GM12878 (cell line): Measurements from ENCODE around the gene DOHH. TPM values are rescaled to one million over a fixed set of nuclear protein-coding genes. Genes with fewer than 3 reads are reported as not detected.

Experiments
- ATAC-seq: fragments of 200-7000 bp; cut with Tn5 transposase; 3 replicates; pipeline ENCODE4 v1.9.1; 2020; ENCODE audit warnings: mild to moderate bottlenecking, moderate library complexity
- BruUV-seq: library from RNA; stranded (reverse); fragments of 400-500 nt; replicated peaks from 2 replicates; lab custom pipeline; 2021; lab: Mats Ljungman, UMichigan
- CTCF ChIA-PET: fragments of 300-600 bp; sonication (Branson Sonifier 250); formaldehyde crosslinking; extraction: SDS; loops from one replicate; lab custom pipeline; 2021; ENCODE audit warnings: inconsistent platforms; lab: Yijun Ruan, JAX
- POLR2A ChIA-PET: fragments of 350-600 bp; formaldehyde crosslinking; extraction: SDS; loops from one replicate; lab custom pipeline; 2021; ENCODE audit warnings: inconsistent platforms; lab: Charles Lee
- RAD21 ChIA-PET: fragments of 300-600 bp; sonication (Branson Sonifier 250); formaldehyde crosslinking; loops from one replicate; lab custom pipeline; 2023; ENCODE audit warnings: antibody characterized with exemption; ENCODE audit not compliant: unreplicated experiment; lab: Charles Lee
- SMC1A ChIA-PET: fragments of 300-600 bp; sonication (Branson Sonifier 250); formaldehyde crosslinking; loops from one replicate; lab custom pipeline; 2023; ENCODE audit not compliant: unreplicated experiment, uncharacterized antibody; lab: Charles Lee
- DNase-seq: peaks from one replicate; pipeline ENCODE4 v3.0.0-alpha.2; 2011; ENCODE audit warnings: low read depth, low spot score
- FAIRE-seq: peaks from 3 replicates; lab custom pipeline; 2011; peaks lifted over from hg19 to GRCh38; lab: Jason Lieb, UNC
- H2AFZ ChIP-seq: 2 replicates; pipeline ENCODE4 v1.6.0; 2011; ENCODE audit warnings: low read depth, low read length, control low read depth; ENCODE audit not compliant: control insufficient read depth
- H3K27ac ChIP-seq: 2 replicates; pipeline ENCODE4 v1.5.1; 2011; ENCODE audit warnings: control low read depth; ENCODE audit not compliant: control insufficient read depth, insufficient read depth
- H3K27me3 ChIP-seq, 2 experiments: replicated peaks in 1 of 2; 2 replicates each; pipeline versions ENCODE4 v1.6.0 to v1.6.1; 2011; ENCODE audit warnings: low read length in 1 of 2; ENCODE audit not compliant: control insufficient read depth in 2 of 2, insufficient read depth in 2 of 2
- H3K36me3 ChIP-seq, 2 experiments: 2 replicates each; pipeline ENCODE4 v1.5.1; 2011; ENCODE audit warnings: low read length in 1 of 2; ENCODE audit not compliant: control insufficient read depth in 2 of 2, insufficient read depth in 2 of 2
- H3K4me1 ChIP-seq: 2 replicates; pipeline ENCODE4 v1.6.1; 2011; ENCODE audit warnings: mild to moderate bottlenecking, low read length, moderate library complexity, mixed read lengths; ENCODE audit not compliant: control insufficient read depth, insufficient read depth
- H3K4me2 ChIP-seq: 2 replicates; pipeline ENCODE4 v1.6.0; 2011; ENCODE audit warnings: control low read depth; ENCODE audit not compliant: control insufficient read depth, insufficient read depth
- H3K4me3 ChIP-seq: fragments of 200-600 bp; sonication (generic); 2 replicates; pipeline ENCODE4 v1.5.1; 2016
- H3K79me2 ChIP-seq: 2 replicates; pipeline ENCODE4 v1.6.0; 2011; ENCODE audit warnings: low read length; ENCODE audit not compliant: control insufficient read depth, insufficient read depth
- H3K9ac ChIP-seq: 2 replicates; pipeline ENCODE4 v1.8.0; 2011; ENCODE audit warnings: low read length, control low read depth, mixed read lengths; ENCODE audit not compliant: control insufficient read depth, insufficient read depth
- H3K9me3 ChIP-seq: replicated peaks from 3 replicates; pipeline ENCODE4 v1.5.1; 2011; ENCODE audit warnings: mild to moderate bottlenecking, low read length; ENCODE audit not compliant: control insufficient read depth, insufficient read depth
- H4K20me1 ChIP-seq: 2 replicates; pipeline ENCODE4 v1.6.0; 2011; ENCODE audit not compliant: control insufficient read depth, insufficient read depth
- BRCA1 ChIP-seq: IDR thresholded peaks from 2 replicates; pipeline ENCODE4 v1.6.1; 2011; ENCODE audit warnings: low read depth, low read length, improper control_type of control experiment
- CHD1 ChIP-seq: IDR thresholded peaks from 2 replicates; pipeline ENCODE4 v1.6.1; 2012; ENCODE audit warnings: low read depth, low read length, improper control_type of control experiment
- CREB1 ChIP-seq: IDR thresholded peaks from 2 replicates; pipeline ENCODE4 v1.6.1; 2012; ENCODE audit warnings: low read depth, mild to moderate bottlenecking, inconsistent platforms
- EP300 ChIP-seq, 2 experiments: fragments of 150-350 bp in 1 of 2; IDR thresholded peaks; 2 replicates each; pipeline ENCODE4 v1.6.1; 2011 to 2012; ENCODE audit warnings: low read depth in 2 of 2, low read length in 2 of 2, borderline replicate concordance in 1 of 2, improper control_type of control experiment in 1 of 2, inconsistent platforms in 1 of 2; ENCODE audit not compliant: control insufficient read depth in 1 of 2
- ETV6 ChIP-seq, 2 experiments: fragments of 450-650 bp in 1 of 2; IDR thresholded peaks in 1 of 2; conservative IDR thresholded peaks in 1 of 2; 2 replicates each; pipeline ENCODE4 v1.6.1; 2014; ENCODE audit warnings: antibody characterized with exemption in 1 of 2, borderline replicate concordance in 1 of 2, low read depth in 1 of 2, mild to moderate bottlenecking in 1 of 2, moderate library complexity in 1 of 2
- IKZF1 ChIP-seq: fragments of 450-650 bp; conservative IDR thresholded peaks from 2 replicates; pipeline ENCODE4 v1.6.1; 2017; ENCODE audit warnings: antibody characterized with exemption, mild to moderate bottlenecking
- NBN ChIP-seq: fragments of 450-650 bp; IDR thresholded peaks from 2 replicates; pipeline ENCODE4 v1.6.1; 2016
- NFYA ChIP-seq: IDR thresholded peaks from 2 replicates; pipeline ENCODE4 v1.6.1; 2011; ENCODE audit warnings: low read depth, mild to moderate bottlenecking, low read length, improper control_type of control experiment, borderline replicate concordance
- NR2C1 ChIP-seq: fragments of 450-650 bp; IDR thresholded peaks from 2 replicates; pipeline ENCODE4 v1.6.1; 2017; ENCODE audit warnings: antibody characterized with exemption, mild to moderate bottlenecking, moderate library complexity
- RFX5 ChIP-seq: IDR thresholded peaks from 2 replicates; pipeline ENCODE4 v1.6.1; 2011; ENCODE audit warnings: low read depth, low read length, improper control_type of control experiment
- SMC3 ChIP-seq: IDR thresholded peaks from 2 replicates; pipeline ENCODE4 v1.6.1; 2011; ENCODE audit warnings: low read length, improper control_type of control experiment, borderline replicate concordance
- ZNF274 ChIP-seq: IDR thresholded peaks from one replicate; pipeline ENCODE4 v1.8.0; 2011; ENCODE audit not compliant: insufficient read length, insufficient read depth
- WGBS: methylation state at CpG from one replicate; pipeline ENCODE4 v1.1.6; 2016; ENCODE audit warnings: low lambda C conversion rate; ENCODE audit not compliant: insufficient replicate concordance, insufficient coverage; ENCODE audit errors: missing lambda C conversion rate; 5-methylcytosine and 5-hydroxymethylcytosine counted together
- in situ Hi-C: fragments of 300-500 bp; cut with MboI; formaldehyde crosslinking; loops from 9 replicates; pipeline ENCODE4 v1.14.3; 2018; ENCODE audit warnings: mixed read lengths
- intact Hi-C: fragments of 100-400 bp; cut with micrococcal nuclease; formaldehyde crosslinking; loops from one replicate; pipeline ENCODE4 v1.14.2; 2022; ENCODE audit not compliant: unreplicated experiment
- polyA plus RNA-seq, 11 experiments: library from polyadenylated mRNA; depleted of rRNA in 4 of 11; unstranded in 6 of 11; stranded (reverse) in 5 of 11; fragments of >200 nt; fragmentation: Nextera tagmentation in 4 of 11; fragmentation: Illumina TruSeq in 1 of 11; extraction: Ambion mirVana in 4 of 11; extraction: Trizol in 1 of 11; gene quantifications; 1 replicate in 1 of 11; 2 replicates in 10 of 11; pipeline versions ENCODE4 v1.2.1 to v1.2.3, GENCODE V29; 2011 to 2016; ENCODE audit warnings: inconsistent platforms in 2 of 11, missing spikeins in 2 of 11, low read depth in 1 of 11
- total RNA-seq, 4 experiments: library from RNA; depleted of rRNA in 3 of 4; stranded (reverse); fragments of >200 nt in 3 of 4; fragmentation: Illumina TruSeq in 1 of 4; extraction: Trizol in 1 of 4; gene quantifications; 2 replicates each; pipeline versions ENCODE4 v1.2.1 to v1.2.3, GENCODE V29; 2013 to 2021
- TF ChIP-seq, protein P1 (sequence below): fragments of 450-650 bp; IDR thresholded peaks from 2 replicates; pipeline ENCODE4 v1.6.1; 2018; ENCODE audit warnings: borderline replicate concordance, mild to moderate bottlenecking; ENCODE audit not compliant: partially characterized antibody
- TF ChIP-seq, protein P2 (sequence below): fragments of 450-650 bp; IDR thresholded peaks from 2 replicates; pipeline ENCODE4 v1.6.1; 2016; ENCODE audit warnings: mild to moderate bottlenecking, moderate library complexity, borderline replicate concordance
- TF ChIP-seq, protein P3 (sequence below): fragments of 450-650 bp; IDR thresholded peaks from 2 replicates; pipeline ENCODE4 v1.6.1; 2014; ENCODE audit warnings: mild to moderate bottlenecking

The DOHH gene
- total and polyA plus RNA-seq, 10 of the 15 experiments (the other 5 are each of a cell fraction or from before 2014, with no cell fraction given): 0.11 to 28.6 (median 11.7) TPM

DNA sequence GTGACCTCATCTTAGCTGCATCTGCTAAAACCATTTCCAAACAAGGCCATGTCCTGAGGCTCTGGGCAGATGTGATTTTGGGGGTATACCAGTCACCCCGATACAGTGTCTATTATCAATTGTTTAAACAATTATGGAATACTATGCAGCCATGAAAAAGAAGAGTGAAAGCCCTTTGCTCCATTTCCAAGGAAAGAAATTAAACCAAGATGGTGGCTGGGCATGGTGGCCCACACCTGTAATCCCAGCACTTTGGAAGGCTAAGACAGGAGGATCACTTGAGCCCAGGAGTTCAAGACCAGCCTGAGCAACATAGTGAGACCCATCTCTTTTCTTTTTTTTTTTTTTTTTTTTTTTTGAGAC is 39.3 kb upstream of the DOHH start:
- ATAC-seq (no peak), FAIRE-seq (no peak), DNase-seq (no peak)
- Histone ChIP-seq H3K27me3 (no peaks in the 10 kb centered on the region), H3K79me2 (no peaks in the 10 kb centered on the region), H3K4me1 (no peaks in the 10 kb centered on the region), H3K9ac (no peak overlapping the region), H3K27ac (no peak overlapping the region), H3K4me2 (no peak overlapping the region), H4K20me1 (no peaks in the 10 kb centered on the region), H2AFZ (no peak overlapping the region), H3K36me3 (peaks cover 6 to 8% of the 10 kb centered on the region in 2 experiments), H3K4me3 (no peak overlapping the region), H3K9me3 (no peaks in the 10 kb centered on the region)
- POLR2A ChIA-PET: interaction anchor here (0.7 kb wide), 1 partner anchor 199 kb away, joined by 3 read pairs; no protein-coding TSS in a partner anchor
- RAD21 ChIA-PET: no interaction called here
- in situ Hi-C loops: no loop called here
- CTCF ChIA-PET: interaction anchor here (0.6 kb wide), 1 partner anchor 479 kb away, joined by 3 read pairs; no protein-coding TSS in a partner anchor
- intact Hi-C loops: no loop called here
- SMC1A ChIA-PET: no interaction called here
- TF ChIP-seq, protein P1, sequence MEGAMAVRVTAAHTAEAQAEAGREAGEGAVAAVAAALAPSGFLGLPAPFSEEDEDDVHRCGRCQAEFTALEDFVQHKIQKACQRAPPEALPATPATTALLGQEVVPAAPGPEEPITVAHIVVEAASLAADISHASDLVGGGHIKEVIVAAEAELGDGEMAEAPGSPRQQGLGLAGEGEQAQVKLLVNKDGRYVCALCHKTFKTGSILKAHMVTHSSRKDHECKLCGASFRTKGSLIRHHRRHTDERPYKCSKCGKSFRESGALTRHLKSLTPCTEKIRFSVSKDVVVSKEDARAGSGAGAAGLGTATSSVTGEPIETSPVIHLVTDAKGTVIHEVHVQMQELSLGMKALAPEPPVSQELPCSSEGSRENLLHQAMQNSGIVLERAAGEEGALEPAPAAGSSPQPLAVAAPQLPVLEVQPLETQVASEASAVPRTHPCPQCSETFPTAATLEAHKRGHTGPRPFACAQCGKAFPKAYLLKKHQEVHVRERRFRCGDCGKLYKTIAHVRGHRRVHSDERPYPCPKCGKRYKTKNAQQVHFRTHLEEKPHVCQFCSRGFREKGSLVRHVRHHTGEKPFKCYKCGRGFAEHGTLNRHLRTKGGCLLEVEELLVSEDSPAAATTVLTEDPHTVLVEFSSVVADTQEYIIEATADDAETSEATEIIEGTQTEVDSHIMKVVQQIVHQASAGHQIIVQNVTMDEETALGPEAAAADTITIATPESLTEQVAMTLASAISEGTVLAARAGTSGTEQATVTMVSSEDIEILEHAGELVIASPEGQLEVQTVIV: no peak
- TF ChIP-seq IKZF1: no peak
- TF ChIP-seq, protein P2, sequence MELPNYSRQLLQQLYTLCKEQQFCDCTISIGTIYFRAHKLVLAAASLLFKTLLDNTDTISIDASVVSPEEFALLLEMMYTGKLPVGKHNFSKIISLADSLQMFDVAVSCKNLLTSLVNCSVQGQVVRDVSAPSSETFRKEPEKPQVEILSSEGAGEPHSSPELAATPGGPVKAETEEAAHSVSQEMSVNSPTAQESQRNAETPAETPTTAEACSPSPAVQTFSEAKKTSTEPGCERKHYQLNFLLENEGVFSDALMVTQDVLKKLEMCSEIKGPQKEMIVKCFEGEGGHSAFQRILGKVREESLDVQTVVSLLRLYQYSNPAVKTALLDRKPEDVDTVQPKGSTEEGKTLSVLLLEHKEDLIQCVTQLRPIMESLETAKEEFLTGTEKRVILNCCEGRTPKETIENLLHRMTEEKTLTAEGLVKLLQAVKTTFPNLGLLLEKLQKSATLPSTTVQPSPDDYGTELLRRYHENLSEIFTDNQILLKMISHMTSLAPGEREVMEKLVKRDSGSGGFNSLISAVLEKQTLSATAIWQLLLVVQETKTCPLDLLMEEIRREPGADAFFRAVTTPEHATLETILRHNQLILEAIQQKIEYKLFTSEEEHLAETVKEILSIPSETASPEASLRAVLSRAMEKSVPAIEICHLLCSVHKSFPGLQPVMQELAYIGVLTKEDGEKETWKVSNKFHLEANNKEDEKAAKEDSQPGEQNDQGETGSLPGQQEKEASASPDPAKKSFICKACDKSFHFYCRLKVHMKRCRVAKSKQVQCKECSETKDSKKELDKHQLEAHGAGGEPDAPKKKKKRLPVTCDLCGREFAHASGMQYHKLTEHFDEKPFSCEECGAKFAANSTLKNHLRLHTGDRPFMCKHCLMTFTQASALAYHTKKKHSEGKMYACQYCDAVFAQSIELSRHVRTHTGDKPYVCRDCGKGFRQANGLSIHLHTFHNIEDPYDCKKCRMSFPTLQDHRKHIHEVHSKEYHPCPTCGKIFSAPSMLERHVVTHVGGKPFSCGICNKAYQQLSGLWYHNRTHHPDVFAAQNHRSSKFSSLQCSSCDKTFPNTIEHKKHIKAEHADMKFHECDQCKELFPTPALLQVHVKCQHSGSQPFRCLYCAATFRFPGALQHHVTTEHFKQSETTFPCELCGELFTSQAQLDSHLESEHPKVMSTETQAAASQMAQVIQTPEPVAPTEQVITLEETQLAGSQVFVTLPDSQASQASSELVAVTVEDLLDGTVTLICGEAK: no peak
- TF ChIP-seq RFX5: no peak
- TF ChIP-seq NFYA: no peak
- no peak for TF ChIP-seq ETV6 (conservative IDR thresholded peaks at IDR 0.05 in 1 of 2, IDR thresholded peaks at IDR 0.05 in 1 of 2; ENCODE audit: borderline replicate concordance in 1 of 2, low read depth in 1 of 2)
- no peak for TF ChIP-seq NBN
- TF ChIP-seq CREB1: no peak
- no peak for TF ChIP-seq NR2C1
- TF ChIP-seq BRCA1: no peak
- TF ChIP-seq, protein P3, sequence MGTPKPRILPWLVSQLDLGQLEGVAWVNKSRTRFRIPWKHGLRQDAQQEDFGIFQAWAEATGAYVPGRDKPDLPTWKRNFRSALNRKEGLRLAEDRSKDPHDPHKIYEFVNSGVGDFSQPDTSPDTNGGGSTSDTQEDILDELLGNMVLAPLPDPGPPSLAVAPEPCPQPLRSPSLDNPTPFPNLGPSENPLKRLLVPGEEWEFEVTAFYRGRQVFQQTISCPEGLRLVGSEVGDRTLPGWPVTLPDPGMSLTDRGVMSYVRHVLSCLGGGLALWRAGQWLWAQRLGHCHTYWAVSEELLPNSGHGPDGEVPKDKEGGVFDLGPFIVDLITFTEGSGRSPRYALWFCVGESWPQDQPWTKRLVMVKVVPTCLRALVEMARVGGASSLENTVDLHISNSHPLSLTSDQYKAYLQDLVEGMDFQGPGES: no peak
- no peak for TF ChIP-seq SMC3
- no peak for TF ChIP-seq ZNF274
- TF ChIP-seq EP300 (IDR thresholded peaks at IDR 0.05; ENCODE audit: borderline replicate concordance in 1 of 2, control insufficient read depth in 1 of 2, low read depth in 2 of 2, low read length in 2 of 2): no peak
- TF ChIP-seq CHD1: no peak
- WGBS: 100% methylated on average over 1 of the region's 1 CpG
- TSS peak; percentile 66 for BruUV-seq
